Fibroblast of the conjunctiva (primary cell): Measurements from ENCODE around the gene SHQ1.

Experiments used
- DNase-seq: peaks from one replicate; pipeline ENCODE4 v3.0.0-alpha.2; 2010; ENCODE audit warnings: low read depth

Gene SHQ1

DNA sequence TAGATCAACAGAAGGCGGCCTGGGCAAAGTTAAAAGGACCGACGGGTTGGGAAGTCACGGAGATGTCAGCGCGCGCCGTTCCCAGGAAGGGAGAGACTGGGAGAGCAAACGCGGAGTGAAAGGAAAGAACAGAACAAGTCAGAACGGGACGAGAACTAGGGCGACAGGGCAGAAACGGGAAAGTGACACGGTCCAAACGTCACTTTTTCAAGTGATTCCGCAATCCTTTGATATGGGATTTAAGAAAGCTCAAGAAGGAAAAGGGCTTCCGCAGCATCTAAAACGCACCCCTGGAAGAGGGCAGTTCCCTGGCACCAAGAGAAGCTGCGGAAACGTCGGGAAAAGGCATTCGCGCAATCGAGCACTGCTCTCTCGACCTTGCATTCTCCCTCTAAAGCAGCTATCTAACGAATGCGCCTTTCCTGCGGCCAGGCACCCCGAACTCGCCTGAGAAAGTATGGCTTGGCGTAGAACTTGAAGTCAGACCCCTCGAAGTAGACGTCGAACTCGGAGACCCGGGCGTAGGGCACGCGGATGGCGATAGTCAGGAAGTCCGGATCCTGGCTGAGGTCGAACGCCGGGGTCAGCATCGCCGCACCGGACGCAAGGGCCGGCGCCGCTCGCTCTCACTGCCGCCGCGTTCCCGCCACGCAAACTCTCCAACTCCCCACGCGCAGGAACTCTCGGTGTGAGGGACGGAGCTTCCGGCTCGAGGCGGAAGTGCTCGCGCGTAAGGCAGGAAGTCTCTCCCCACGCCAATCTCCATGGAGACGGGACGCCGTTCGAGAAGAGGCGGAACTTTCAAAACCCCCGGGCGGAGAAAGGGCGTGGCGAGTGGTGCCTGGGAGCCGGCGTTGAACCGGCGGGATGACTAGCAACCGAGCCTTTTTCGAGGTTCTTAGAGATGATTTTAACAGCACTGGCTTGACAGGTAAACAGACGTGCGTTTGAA, at the start of gene SHQ1:
SHQ1 (minus strand) TSS at position 695 of the 952 bp plus-strand sequence; CDS start at position 590, 105 bp downstream.
- peak; percentile 90 for DNase-seq

DNA sequence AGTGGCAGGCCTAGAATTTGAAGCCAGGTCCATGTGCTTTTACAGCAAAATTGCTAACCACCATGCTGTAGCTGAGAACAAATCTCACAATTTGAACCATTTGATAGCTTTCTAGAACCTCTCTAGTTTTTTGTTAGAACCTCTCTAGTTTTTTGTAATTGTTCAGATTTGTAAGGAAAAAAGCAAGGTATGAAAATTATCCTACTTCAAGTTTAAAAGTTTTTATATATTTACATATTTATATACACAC, 49.4 kb upstream of the SHQ1 start:
- DNase-seq = no peak

DNA sequence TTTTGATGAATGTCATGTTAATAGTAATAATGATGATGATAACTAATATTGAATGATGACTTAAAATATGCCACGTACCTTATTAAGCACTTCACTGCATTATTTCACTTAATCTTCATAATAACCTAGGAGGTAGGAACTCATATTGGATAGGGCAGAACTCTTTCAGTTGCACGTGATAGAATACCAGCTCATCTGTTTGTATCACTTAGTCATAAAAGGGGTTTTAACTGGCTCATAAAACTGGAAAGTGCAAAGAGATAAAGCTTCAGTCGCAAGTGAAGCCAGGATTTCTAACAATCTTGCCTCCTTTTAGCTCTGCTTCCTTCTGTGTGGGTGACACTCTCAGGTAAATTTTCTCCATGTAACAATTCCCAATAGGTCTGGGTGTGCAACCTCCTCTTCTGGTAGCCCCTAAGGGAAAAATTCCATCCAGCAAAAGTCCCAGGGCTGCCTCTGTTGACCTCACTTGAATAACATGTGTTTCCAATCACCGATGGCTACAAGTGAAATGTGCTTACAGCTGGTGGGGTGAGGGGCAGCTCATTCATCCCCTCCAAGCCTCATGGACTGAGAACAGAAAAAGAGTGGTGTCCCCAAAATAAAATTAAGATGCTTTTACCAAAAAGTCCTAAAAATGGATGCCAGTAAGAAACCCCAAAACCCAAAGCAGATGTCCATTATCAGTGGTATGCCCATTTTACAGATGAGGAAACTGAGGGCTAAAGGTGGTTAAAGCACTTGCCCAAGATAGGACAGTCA, 48.9 kb upstream of the SHQ1 start:
- peak; percentile 17 for DNase-seq

DNA sequence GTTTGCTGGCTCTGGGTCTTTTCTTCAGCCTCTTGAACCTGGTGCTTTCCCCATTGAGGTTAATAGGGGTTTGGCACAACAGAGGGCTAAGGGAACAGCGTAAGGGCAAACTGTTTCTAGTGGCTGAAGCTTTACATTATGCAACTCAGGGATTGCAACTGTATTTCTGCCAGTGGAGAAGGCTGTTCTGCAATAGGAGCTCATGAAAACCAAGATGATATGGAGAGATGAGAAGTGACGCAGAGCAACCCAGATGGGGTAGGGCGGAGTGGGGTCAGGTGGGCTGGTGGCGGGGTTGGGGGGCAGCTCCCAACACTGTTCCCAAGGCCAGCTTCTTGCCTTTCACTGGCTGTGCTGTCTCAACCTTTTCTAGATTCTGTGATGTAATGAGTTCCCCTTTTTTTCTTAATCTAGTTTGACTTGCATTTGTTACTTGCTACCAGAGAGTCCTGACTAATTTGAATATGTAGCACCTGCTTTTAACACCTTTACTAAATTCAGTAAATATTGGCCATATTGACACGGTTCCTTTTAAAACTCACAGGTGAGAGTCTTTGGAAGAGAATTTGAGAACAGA, 46.8 kb upstream of the SHQ1 start:
- DNase-seq = no peak

DNA sequence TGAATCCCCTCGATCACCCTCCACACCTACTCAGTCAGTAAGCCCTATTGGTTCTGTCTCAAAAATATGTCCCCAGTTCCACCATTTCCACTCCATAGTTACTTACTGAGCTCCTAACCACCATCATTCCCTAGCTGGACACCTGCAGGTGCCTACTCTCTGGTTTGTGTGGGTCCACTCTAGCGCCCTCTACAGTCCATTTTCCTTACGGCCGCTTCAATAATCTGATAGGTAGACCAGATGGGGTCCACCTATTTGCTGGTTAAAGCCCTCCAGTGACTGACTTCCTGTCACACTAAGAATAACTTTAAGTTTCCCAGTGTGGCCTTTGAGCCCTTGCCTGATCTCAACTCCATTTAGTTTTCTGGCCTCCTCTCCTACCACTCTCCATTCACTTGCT, 44.6 kb upstream of the SHQ1 start:
- DNase-seq = no peak

DNA sequence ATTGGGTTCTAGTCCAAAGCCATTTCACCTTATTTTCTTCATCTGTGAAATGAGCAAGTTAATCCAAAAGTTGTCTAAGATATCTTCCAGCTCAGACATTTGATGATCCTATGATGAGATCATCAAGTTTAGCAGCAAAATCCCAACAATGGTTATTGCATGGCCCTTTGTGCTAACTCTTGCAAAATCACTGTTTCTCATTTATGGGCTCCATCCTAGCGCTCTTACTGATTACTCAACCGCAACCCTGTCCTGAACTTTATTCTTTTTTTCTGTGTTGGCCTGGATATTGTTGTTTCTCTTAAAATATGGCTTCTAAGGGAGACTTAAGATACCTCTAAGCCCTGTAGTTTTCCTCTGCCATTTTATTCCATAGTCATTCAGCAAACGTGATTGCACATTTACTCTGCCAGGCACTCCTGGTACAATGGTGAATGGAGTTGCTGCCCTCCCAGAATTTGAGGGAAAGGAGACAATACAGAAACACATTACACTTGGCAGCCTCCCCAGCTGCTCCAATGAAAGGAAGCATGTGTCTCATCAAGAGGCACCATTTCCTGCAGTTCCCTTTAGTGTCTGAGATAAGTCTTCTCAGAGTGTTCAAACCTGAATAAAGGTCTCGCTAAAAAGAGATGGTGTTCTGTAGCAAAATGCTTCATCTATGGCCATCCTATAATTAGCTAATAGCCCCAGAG, 44.0 kb upstream of the SHQ1 start:
- peak; percentile 87 for DNase-seq

DNA sequence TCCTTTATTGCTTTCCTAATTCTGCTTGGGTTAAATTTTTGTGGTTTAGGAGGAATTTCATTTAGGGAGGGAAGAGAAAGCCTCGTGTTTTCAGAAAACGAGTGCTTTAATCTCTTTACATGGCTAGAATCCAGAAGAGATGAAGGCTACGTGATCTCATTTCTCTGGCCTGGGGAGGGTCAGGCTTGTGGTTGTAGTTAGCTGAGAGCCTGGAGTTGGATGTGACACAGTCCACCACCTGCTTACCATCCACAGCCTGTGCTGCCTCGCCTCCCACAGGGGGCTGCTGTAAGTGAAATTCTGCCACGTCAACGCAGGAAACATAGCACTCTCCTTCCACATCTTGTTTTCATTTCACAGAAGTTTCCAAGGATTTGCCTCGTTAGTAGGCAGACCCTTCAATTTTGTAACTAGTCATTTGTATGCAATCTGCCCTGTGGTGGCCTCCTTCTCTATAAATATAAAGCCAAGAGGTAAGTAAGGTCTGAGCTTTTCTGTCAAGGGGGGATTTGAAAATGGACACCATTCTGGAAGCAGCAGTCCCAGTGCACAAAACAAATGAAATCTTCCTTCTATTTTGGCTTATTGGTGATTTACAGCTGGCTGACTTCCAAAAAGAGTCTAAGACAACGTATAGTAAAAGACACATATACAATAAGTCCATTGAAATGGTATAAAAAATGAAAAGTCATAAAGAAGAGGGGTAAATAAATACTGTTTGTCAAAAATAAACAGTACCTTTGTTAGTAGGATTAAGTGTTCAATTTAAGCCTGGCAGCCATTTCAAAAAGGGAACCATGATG, 43.0 kb upstream of the SHQ1 start:
- DNase-seq = peak; percentile 97

DNA sequence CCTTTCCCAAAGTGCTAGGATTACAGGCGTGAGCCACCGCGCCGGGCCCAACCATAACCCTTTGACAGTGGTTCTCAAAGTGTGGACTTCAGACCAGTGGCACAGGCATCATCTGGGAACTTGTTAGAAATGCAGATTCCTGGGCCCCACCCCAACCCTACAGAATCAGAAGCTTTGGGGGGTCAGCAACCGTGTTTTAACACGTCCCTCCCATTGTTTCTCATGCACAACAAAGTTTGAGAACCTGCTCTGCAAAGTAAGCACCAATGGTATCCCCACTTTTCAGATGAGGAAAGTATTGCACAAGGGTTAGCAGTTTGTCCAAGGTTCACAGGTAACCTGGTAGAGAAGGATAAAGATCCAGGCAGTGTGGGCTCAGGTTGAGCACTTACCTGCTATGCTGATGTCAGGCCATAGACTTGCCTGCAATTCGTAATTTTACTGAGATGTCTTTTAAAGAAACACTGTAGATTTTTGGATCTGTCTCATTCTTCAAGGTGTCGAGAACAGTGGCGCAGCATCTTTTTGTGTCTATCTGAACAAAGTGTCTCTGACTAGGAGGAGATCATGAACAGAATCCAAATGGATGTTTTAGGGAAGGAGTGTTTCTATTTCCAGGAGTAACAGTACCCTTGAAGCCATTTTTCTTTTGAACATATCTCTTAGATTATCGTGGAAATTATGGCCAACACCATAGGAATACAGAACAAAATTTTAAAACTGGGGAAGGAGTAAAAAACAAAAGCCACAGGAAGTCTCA, 42.1 kb upstream of the SHQ1 start:
- no peak for DNase-seq

DNA sequence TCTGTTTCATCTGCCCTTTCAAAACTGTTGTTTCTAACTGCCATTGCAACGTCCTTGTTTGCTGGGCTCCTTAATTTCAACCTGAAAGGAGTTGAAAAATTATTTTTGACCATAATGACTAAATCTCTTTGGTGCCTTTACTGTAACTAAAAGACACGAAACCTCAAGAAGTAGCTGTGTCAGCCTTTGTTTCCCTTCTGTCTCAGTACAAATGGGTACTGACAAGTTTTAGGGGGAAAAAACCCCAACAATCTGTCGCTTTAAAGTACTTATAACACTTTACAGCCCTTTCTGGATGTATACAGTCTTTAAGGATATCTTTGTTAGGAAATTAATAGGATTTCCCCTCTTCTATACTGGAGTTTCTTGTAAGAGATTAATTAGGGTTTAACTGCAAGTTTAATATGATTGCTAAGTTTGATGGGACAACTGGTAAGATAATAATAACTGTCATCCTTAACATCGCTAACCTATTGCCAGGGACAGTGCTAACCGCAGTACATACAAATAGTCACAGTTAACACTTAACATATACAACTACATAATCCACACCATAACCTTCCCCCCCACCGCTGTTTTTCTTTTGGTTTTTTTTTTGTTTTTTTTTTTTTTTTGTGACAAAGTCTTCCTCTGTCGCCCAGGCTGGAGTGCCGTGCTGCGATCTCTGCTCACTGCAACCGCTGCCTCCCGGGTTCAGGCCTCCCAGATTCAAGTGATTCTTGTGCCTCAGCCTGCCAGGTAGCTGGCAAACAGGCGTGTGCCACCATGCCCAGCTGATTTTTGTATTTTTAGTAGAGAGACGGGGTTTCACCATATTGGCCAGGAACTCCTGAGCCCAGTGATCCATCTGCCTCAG, 41.3 kb upstream of the SHQ1 start:
- no peak for DNase-seq

DNA sequence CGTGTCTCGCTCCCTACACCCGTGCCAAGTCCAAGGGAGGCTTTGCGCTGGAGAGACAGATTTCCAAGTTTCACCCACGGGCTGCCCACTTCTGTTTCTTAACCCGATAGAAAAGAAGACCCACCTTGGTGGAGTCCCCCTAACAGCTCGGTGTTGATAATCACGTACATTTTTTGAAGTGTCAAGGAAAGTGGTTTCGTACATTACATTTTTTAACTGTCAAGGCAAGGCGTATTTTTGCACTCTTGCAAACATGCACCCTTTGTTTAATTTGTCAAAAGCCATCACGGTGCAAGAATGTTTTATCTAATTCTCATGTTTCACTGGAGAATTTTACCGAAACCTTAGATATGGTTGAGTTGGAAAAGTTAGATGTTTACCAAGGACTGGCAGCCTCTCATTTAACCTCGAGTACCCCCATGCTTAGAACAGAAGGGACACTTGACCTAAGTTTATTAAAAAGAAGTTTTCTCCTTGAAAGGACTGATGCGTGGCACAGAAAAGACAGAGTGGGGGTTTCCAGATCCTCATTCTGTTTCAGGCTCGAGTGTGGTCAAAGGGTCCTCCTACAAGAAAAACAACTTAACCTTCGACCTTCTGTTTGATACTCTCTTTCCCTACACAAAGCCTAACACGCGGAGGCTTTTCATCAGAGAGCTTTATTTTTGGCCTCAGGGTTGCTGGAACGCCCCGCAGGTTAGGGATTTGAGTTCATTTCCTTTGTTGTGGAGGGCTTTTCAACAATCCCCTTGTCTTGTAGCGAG, 40.5 kb upstream of the SHQ1 start:
- DNase-seq = no peak

DNA sequence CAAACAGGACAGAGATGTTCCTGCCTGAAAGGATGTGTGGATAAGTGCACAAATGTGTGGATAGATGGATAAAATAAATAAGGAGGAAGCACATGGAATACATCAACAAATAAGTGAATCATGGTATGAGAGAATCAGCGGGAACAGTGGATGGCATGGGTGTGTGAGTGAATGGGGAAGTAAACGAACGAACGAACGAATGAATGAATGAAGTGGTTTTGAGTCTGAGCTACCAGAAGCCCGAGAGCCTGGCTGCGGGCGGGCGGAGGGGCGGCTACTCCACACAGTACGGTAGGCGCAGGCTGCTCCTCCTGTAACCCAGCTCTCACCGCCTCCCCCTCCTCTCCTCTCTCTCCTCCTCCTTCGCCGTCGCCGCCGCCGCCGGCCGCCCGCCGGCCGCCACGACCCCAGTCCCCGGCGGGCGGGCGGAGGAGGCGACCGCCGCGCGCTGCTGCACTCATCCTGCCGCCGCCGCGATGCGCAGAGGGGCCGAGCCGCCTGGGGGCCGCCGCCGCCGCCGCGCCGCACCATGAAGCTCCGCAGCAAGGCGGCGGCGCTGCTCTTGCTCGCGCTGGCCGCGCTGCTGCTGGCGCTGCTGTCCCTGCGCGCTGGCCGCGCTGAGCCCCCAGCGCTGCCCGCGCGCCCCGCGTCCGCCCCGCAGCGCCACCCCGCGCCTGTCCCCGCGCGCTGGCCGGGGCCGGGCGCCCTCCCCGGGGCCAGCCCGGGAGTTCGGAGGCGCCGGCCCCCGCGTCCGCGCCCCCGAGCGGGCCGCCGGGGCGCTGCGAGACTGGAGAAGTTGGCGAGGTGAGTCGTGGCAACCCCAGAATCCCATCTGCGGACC, 39.7 kb upstream of the SHQ1 start, which contains the start of gene GXYLT2:
GXYLT2 (plus strand) TSS at position 342 of the 841 bp plus-strand sequence; CDS start at position 530, 188 bp downstream.
- peak; percentile 36 for DNase-seq

DNA sequence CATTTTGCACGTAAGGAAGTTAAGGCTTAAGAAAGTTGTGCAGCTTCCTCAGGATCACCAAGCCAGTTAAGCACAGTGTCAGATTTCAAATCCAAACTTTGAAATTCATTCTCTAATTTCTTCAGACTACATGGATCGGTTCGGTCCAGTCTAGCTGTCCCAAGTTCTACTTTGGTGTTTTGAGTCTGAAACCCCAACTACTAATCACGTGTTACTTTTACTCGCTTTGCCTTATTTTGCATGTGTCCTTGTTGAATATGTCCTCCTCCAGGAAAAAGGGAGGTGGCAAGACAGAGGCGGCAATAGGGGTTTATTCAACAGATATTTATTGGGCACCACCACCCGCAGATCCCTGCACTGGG, 39.1 kb upstream of the SHQ1 start:
- no peak for DNase-seq

DNA sequence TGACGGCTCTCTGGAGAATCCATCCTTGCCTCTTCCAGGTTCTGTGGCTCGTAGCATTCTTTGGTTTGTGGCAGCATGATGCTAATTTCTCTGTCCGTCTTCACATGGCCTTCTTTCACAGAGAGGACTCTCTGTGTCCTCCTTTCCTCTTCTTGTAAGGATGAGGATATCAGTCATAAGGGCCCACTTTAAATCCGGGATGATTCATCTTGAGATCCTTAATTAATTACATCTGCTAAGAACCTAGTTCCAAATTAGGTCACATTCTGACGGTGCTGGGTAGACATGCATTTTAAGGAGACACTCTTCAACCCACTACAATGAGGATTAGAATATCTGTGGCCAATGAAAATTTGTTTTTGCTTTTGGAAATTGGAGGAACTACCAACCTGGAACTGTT, 23.9 kb upstream of the SHQ1 start:
- peak; percentile 68 for DNase-seq

DNA sequence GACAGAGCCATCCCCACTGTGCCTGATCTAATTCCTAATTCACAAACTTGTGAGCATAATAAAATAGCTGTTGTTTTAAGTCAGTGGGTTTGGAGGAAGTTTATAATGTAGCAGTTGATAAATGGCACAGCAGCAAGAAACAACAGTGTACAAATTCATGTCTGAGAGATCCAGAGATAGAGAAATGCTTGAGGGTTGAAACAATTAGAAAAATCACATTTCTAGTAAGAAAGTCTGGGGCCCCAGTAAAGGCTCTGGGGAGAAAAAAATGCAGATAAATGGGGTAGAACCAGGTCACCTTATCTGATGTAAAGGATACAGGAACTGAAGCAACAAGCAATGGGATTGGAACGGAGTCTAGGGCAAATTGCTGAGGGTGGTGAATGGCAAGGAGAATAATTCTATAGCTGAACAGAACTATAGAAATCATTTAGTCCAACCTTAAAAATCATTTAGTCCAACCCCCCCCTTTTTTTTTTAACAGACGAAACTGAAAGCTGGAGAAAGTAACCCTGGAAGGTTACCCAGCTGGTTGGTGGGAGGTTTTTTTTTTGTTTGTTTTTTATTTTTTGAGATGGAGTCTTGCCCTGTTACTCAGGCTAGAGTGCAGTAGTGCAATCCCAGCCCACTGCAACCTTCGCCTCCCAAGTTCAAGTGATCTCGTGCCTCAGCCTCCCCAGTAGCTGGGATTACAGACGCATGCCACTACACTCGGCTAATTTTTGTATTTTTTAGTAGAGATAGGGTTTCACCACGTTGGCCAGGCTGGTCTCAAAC, 14.3 kb upstream of the SHQ1 start:
- DNase-seq = no peak

DNA sequence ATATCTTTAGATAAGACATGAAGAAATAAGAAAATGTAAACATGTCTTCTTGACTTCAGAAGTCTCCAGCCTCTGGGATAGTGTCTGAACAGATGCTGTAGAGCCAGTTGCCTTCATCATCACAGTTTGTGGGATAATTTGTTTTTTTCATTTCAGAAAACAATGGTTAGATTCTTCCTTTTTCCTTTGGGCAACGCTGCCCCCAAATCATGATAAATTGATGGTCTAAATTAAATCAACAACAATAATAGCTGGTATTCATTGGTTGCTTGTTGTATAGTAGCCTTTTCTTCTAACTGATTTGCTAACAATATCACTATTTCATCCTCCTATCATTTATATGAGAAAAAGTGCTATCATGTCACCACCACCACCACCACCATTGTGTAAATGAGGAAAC, 12.6 kb upstream of the SHQ1 start:
- no peak for DNase-seq

DNA sequence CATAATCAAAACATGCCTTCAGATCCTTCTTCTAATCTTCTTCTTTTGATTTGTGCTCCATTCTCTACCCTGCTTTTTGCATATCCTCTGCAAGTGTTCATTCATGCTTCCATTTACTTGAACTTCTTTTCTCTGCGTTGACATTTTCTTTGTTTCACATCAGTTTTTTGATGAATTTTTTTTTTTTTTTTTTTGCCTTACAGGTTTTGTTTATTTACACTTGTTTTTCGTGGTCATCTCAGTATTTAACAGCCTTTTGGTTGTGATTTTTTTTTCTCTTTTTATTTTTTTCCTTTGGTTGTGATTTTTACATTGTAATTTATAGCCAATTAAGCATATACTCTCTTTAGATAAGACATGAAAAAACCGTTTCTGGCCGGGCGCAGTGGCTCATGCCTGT, 11.8 kb upstream of the SHQ1 start:
- no peak for DNase-seq

DNA sequence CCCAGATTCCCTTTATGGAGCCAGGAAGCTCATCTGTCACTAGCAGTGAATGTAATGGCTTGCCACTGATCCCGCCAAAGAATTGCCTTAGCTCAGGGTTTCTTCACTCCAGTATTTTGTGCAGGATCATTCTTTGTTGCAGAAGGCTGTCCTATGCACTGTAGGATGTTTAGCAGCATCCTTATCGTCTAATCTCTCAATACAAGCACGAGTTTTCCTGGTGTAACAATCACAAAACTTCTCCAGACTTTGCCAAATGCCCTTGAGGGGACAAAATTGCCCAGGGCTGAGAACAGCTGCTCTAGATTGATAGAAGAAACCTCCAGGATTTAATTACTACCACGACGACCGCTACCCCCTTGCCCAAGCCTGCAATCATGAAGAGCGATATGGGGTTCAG, 6.8 kb upstream of the SHQ1 start:
- no peak for DNase-seq
